PFSK-1 (cell line): ENCODE results near the gene MAD1L1.

ENCODE experiments used
- FOXP2 ChIP-seq: optimal IDR thresholded peaks from 2 replicates; pipeline ENCODE3; 2011; ENCODE audit warnings: borderline replicate concordance, control low read depth, inconsistent platforms; ENCODE audit not compliant: insufficient read depth; ENCODE audit errors: extremely low read length, extremely low read depth
- POLR2AphosphoS5 ChIP-seq: IDR thresholded peaks from 2 replicates; pipeline ENCODE4 v1.6.1; 2012; ENCODE audit warnings: low read depth, mild to moderate bottlenecking, control low read depth, low read length, moderate library complexity
- REST ChIP-seq, 2 experiments: IDR thresholded peaks; 2 replicates each; pipeline versions ENCODE4 v1.6.1 to v1.8.0; 2011 to 2012; ENCODE audit warnings: low read depth in 2 of 2, low read length in 2 of 2, control low read depth in 1 of 2, inconsistent platforms in 1 of 2, mild to moderate bottlenecking in 1 of 2, moderate library complexity in 1 of 2; ENCODE audit not compliant: insufficient read depth in 1 of 2
- SIN3A ChIP-seq: IDR thresholded peaks from 2 replicates; pipeline ENCODE4 v1.6.1; 2012; ENCODE audit warnings: mild to moderate bottlenecking, low read length, moderate library complexity, borderline replicate concordance; ENCODE audit not compliant: insufficient read depth
- TAF1 ChIP-seq: IDR thresholded peaks from 2 replicates; pipeline ENCODE4 v1.6.1; 2012; ENCODE audit warnings: low read length, control low read depth, borderline replicate concordance; ENCODE audit not compliant: insufficient read depth

The MAD1L1 gene

GRCh38 chr7:1930381-1931065 is 302.2 kb downstream of the MAD1L1 start:
- TF ChIP-seq TAF1 (no peak), REST (IDR thresholded peaks at IDR 0.05; ENCODE audit: insufficient read depth in 1 of 2, low read depth in 2 of 2, low read length in 2 of 2) (no peak), FOXP2 (no peak), POLR2AphosphoS5 (no peak), SIN3A (no peak)

GRCh38 chr7:1928645-1929348 is 303.9 kb downstream of the MAD1L1 start:
- TF ChIP-seq FOXP2 (no peak), POLR2AphosphoS5 (no peak), TAF1 (no peak), REST (IDR thresholded peaks at IDR 0.05; ENCODE audit: insufficient read depth in 1 of 2, low read depth in 2 of 2, low read length in 2 of 2) (no peak), SIN3A (no peak)

- no peak for TF ChIP-seq SIN3A
- TF ChIP-seq TAF1 = no peak
Measured at GRCh38 chr7:1927937-1928644, 304.7 kb downstream of the MAD1L1 start.

GRCh38 chr7:1926908-1927306 is 305.8 kb downstream of the MAD1L1 start:
- TF ChIP-seq FOXP2 (no peak), POLR2AphosphoS5 (no peak), REST (IDR thresholded peaks at IDR 0.05; ENCODE audit: insufficient read depth in 1 of 2, low read depth in 2 of 2, low read length in 2 of 2) (no peak), SIN3A (no peak), TAF1 (no peak)

GRCh38 chr7:1925973-1926907 is 306.5 kb downstream of the MAD1L1 start:
- TF ChIP-seq SIN3A = no peak
- TF ChIP-seq TAF1 = no peak
- no peak for TF ChIP-seq REST (IDR thresholded peaks at IDR 0.05; ENCODE audit: insufficient read depth in 1 of 2, low read depth in 2 of 2, low read length in 2 of 2)
- no peak for TF ChIP-seq POLR2AphosphoS5
- TF ChIP-seq FOXP2 = no peak
